H1 (cell line): ENCODE measurements around the gene MELTF. TPM values are rescaled to one million over a fixed set of nuclear protein-coding genes. Genes with fewer than 3 reads are reported as not detected.

ENCODE experiments used
- CBX8 ChIP-seq: fragments of 300-800, 300-1000 bp; sonication (generic); IDR thresholded peaks from 2 replicates; pipeline ENCODE4 v1.7.1; 2016; ENCODE audit warnings: low read depth, low read length, borderline replicate concordance
- CHD1 ChIP-seq: IDR thresholded peaks from 2 replicates; pipeline ENCODE4 v1.6.1; 2012; ENCODE audit warnings: low read depth, low read length, improper control_type of control experiment
- EP300 ChIP-seq, 2 experiments: IDR thresholded peaks; 1 replicate in 1 of 2; 2 replicates in 1 of 2; pipeline ENCODE4 v1.6.1; 2011 to 2012; ENCODE audit warnings: low read depth in 2 of 2, low read length in 2 of 2, mild to moderate bottlenecking in 2 of 2, borderline replicate concordance in 1 of 2, inconsistent platforms in 1 of 2, moderate library complexity in 1 of 2
- JUND ChIP-seq: IDR thresholded peaks from 2 replicates; pipeline ENCODE4 v1.6.1; 2011; ENCODE audit warnings: mild to moderate bottlenecking, improper control_type of control experiment, low read length
- NANOG ChIP-seq: IDR thresholded peaks from 2 replicates; pipeline ENCODE4 v1.6.1; 2011; ENCODE audit warnings: low read length, low read depth, mild to moderate bottlenecking, inconsistent platforms; ENCODE audit not compliant: insufficient read depth, poor library complexity, severe bottlenecking
- POLR2A ChIP-seq, 2 experiments: IDR thresholded peaks; 1 replicate in 1 of 2; 2 replicates in 1 of 2; pipeline ENCODE4 v1.6.1; 2011; ENCODE audit warnings: low read depth in 2 of 2, low read length in 2 of 2, mild to moderate bottlenecking in 2 of 2; ENCODE audit errors: control extremely low read depth in 1 of 2
- RBBP5 ChIP-seq: IDR thresholded peaks from 2 replicates; pipeline ENCODE4 v1.7.1; 2012; ENCODE audit warnings: low read depth, mild to moderate bottlenecking, inconsistent platforms, low read length, moderate library complexity, borderline replicate concordance
- SP2 ChIP-seq: IDR thresholded peaks from 2 replicates; pipeline ENCODE4 v1.6.1; 2012; ENCODE audit warnings: mild to moderate bottlenecking, low read length, inconsistent platforms
- SUZ12 ChIP-seq: fragments of 200-600 bp; sonication (generic); IDR thresholded peaks from 2 replicates; pipeline ENCODE4 v1.6.1; 2012; ENCODE audit warnings: mild to moderate bottlenecking, inconsistent platforms, low read length, moderate library complexity, mixed read lengths
- polyA plus RNA-seq, 7 experiments: library from polyadenylated mRNA; depleted of rRNA in 3 of 7; stranded (reverse) in 5 of 7; unstranded in 2 of 7; fragments of >200 nt in 5 of 7; fragments of 200-250 nt in 2 of 7; gene quantifications; 1 replicate in 5 of 7; 2 replicates in 1 of 7; 4 replicates in 1 of 7; pipeline versions ENCODE4 v1.2.1 to v1.2.3, GENCODE V29; 2011 to 2013; ENCODE audit warnings: missing spikeins in 2 of 7, mixed read lengths in 2 of 7
- total RNA-seq: library from RNA; stranded (reverse); fragmentation: NEBNext Ultra II Directional; extraction: Animal tissue kit (Norgen Biotek cat#: 25700); gene quantifications from 2 replicates; pipeline ENCODE4 v1.2.1, GENCODE V29; 2021
- TF ChIP-seq, protein P1 (sequence below): IDR thresholded peaks from 2 replicates; pipeline ENCODE4 v1.6.1; 2012; ENCODE audit warnings: inconsistent platforms
- TF ChIP-seq, protein P2 (sequence below): IDR thresholded peaks from 2 replicates; pipeline ENCODE4 v1.6.1; 2012; ENCODE audit warnings: inconsistent platforms

MELTF gene
- total and polyA plus RNA-seq, 2 of the 8 experiments (the other 6 are each of a cell fraction or from before 2014, with no cell fraction given), result 1.7 to 3.5 TPM

DNA sequence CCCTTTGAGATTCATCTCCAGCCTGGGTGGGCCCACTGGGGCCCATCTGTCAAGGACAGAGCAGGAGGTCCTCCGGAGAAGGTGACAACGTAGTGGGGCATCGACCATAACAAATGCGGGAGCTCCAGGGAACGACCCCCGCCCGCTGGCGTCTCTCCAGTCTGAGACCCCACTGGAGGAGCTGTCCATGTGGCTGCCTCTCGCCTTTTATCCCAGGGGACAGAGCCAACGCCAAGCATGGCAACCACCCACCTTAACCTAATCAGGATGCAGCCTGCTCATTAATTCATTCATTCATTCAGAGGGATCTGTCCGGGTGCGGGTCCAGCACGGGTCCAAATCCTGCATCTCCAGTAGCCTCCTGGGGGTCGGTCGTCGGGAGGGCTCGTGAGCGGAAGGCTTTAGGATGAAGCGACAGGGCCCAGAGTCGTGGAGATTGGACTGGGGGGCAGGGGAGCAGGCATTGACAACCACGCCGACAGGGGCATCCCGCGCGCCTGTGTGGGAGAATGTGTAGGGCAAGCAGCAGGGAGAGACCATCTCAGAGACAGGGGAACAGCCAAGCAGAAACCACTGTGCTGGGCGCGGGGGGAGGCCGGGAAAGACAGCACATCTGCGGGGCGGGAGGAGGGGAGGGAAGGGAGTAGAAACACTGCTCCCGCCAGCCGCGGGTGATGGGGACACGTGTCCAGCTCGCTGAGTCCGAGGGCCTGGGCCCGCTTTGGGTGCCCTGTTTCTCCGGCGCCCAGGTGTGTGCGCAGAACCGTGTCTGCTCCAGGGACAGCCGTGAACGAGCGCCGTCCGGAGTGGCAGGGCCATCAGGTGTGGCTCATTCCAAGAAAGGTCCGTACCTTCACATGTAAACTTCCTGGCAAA, 62.9 kb downstream of the MELTF start (continued):
- no peak; the same call in 1 of the 2 replicates for TF ChIP-seq SUZ12
- TF ChIP-seq RBBP5, result no peak
- peak; percentile 72 for TF ChIP-seq JUND
- TF ChIP-seq, protein P1, sequence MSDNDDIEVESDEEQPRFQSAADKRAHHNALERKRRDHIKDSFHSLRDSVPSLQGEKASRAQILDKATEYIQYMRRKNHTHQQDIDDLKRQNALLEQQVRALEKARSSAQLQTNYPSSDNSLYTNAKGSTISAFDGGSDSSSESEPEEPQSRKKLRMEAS, result peak; percentile 73
- TF ChIP-seq, protein P2, sequence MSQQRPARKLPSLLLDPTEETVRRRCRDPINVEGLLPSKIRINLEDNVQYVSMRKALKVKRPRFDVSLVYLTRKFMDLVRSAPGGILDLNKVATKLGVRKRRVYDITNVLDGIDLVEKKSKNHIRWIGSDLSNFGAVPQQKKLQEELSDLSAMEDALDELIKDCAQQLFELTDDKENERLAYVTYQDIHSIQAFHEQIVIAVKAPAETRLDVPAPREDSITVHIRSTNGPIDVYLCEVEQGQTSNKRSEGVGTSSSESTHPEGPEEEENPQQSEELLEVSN, result peak; percentile 81
- TF ChIP-seq EP300 (IDR thresholded peaks at IDR 0.05; ENCODE audit: borderline replicate concordance in 1 of 2, low read depth in 2 of 2, low read length in 2 of 2), result peak in 1 of 2 experiments; percentile 95; a peak in 2 of 3 replicates
- TF ChIP-seq SP2, result no peak
- no peak for TF ChIP-seq NANOG
- TF ChIP-seq POLR2A (IDR thresholded peaks at IDR 0.05; ENCODE audit: control extremely low read depth in 1 of 2, low read depth in 2 of 2, low read length in 2 of 2), result no peak
- TF ChIP-seq CHD1, result 0 out of 2 replicates have a peak, but pooled peaks have one; percentile 41
- TF ChIP-seq CBX8, result no peak
- TF ChIP-seq, all 59 proteins: peak for 7
